ENCODE data around the gene COPS2.

COPS2 gene

DNA sequence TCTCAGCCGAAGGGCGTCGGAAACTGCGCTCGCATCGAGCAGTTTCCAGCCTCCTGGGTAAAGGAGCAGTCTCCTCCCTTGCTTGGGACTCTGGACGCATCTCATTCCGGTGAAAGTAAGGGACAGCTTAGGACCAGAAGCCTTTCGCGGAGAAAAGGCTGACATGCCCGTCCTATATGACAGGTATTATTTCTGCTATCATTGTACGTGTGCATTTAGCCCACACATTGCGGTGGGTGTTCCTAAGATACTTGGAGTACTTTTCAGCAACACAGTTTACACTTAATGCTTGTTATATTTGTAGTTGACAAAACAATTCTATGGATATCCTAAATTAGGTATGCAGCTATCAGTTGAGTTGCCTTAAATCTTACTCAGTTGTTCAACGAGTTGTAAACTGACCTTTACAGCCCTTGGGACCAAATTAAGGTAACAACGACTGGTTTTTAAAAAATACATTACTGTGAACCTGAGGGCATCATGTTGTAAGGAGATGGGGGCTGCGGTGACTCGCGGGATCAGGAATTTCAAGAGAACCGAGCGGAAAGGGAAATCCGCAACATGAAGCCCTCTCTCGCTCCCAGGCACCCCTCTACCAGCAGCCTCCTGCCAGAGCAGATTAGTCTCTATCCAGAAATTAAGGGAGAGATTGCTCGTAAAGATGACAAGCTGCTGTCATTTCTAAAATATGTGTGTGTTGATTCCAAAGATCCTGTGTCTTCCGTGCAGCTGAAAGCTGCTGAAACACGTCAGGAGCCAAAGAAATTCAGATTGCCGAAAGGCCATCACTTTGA lies 632 bp upstream of the COPS2 start:
- no peak for DNase-seq

DNA sequence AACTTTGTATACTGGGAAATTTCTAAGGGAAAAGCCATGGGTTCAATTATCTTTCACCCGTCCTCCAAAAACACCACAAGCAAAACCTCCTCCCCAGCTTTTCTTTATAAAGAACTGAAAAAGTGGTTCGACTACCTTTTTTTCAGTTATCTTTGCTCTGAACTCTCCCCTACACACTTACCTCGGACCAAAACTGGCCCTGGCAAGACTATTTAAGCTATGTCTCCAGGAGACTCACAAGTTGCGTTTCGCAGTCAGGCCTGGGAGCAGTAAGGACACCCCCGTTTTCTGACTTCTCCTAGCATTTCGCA lies 645 bp downstream of the COPS2 start:
- no peak for DNase-seq

DNA sequence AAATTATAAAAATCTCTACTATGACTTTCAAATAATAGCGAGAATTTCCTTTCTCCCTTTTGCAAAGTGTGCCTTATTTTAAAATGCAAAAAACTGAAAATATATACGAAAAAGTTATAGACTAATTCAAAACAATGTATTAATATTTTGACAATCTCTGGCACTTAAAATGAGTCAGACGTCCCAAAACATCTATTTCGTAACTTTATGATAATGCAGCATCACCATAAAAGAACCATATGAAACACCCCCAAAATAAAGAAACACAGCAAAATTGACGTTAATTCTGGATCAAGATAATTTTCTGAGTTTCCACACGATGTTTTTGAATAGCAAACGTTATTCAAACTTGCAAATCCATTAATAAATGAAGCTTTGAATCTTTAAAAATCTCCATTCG lies 1.0 kb downstream of the COPS2 start:
- no peak for DNase-seq

DNA sequence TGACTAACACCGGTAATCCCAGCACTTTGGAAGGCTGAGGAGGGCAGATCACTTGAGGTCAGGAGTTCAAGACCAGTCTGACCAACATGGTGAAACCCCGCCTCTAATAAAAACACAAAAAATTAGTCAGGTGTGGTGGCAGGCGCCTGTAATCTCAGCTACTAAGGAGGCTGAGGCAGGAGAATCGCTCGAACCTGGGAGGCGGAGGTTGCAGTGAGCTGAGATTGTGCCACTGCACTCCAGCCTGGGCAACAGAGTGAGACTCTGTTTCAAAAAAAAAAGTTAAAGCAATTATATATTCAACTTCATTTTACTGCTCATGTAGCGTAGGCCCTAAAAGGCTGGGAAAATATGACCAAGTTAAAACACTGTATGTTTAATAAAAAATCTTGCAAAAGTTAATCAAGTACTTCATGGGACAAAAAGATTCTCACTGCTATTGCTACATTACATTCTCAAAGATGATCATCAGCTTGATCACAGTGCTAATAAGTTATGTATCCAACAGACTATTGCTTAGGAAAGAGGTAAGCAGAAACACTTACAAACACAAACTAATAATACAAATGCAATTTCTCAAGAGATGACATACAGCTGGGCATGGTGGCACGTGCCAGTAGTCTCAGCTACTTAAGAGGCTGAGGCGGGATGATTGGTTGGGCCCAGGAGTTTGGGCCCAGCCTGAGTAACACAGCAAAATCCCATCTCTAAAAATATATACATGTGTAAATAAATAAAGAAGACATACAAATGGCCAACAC lies 2.7 kb downstream of the COPS2 start:
- DNase-seq = no peak

DNA sequence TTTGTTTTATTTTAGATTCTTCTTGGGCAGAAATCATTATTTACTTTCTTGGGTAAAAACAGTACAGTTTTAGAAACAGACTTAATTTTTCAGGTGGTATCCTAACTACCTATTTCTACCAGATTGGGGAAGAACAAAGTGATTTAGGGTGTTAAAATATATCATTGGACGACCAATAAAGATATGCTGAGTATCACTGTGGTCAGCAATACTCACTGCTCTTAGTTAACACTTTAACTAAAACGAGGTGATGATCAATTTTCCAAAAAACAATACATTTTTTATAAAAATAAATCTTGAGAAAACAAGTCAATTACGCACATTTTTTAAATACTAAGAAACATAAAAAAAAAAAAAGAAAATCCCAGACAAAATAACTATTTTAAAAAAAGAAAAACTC lies 3.6 kb downstream of the COPS2 start:
- DNase-seq = no peak

DNA sequence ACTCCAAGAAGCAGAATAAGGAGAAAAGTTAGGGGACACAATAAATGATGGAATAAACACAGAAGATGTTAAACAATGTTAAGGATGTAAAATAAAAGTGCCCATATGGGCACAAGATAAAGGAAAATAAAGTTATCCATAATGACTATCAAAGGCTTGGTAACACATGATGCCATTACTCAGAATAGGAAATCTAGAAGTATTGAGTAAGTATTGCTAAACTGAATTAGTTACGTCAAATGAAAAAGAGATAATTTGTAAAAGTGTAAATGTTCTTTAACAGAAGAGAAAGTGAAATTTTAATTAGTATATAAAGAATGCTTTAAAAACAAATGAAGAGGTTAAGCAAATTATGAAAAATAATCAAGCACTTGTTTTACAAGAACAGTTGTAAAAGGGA lies 6.7 kb downstream of the COPS2 start:
- no peak for DNase-seq

DNA sequence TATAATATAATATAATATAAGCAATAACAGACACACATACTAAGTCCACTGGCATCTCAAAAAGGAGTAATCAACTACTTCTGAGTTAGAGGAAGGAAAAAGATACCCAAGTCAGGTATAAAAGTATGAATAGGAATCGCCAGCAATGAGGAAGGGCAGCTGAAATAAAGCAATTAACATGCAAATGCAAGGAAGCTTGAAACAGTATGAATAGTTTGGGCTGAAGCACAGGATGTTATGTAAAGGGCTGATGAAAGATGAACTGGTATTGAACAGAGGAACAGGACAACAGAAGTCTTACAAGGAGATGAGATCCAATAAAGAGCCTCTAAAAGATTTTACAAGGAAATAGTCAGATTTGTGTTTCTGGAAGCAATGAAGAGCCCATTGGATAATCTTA lies 7.1 kb downstream of the COPS2 start:
- DNase-seq = no peak

DNA sequence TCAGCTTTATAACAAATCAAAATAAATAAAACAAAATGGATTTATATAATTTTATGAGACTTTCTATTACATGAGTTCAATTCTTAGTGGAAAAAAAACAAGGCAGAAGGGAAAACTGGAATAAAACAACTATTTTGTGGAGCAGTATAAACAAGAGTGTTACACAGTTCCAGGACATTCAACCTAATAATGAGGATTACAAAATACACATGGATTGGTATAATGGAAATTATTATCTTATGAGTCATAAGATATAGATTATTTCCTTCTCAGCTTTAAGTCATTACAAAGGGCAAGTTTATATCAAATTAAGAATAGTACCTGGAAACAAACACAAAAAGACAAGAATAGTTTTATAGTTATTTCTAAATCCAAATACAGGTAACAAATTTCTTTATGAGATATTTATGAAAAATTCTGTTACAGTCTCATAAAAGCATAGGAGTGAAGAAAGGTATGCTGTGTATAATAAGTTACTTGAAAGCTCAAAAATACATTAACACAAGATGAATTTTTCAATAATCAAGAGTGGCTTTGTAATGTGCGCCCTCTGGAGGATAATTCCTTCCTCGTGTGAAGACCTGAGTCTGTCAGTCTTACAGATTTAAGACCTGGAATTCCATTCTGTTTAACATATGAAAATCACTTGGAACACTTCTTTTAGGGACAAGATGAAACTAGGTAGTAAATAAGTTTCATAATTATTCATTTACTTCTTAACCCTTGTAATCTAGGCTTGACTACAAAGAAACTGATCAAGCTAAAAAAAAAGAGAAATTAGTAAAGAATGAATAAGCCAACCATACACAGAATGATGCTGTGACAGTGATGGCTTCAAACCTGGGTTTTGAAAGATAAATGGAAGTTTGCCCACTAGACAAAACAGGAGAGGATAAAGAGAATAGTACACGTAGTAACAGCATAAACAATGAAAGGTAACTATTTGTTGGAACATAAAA lies 9.5 kb downstream of the COPS2 start:
- DNase-seq = peak; percentile 22

DNA sequence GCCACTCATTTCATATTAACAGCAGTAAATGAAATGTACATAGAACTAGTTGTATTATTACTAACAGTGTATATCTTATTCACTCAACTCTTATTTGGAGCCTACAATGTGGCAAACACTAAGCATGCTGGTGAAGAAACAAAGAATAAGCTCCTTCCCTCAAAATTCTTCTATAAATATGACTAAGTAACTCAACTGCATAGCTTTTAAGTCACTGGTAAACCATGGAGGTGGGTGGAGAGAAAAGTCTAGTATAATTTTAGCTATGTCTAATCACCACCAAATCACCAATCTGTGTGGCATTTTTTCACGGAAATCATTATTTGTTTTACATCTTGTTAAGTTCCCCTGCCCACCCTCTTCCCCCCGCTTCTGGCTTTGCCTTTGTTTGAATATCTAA lies 17.5 kb downstream of the COPS2 start:
- DNase-seq = no peak

DNA sequence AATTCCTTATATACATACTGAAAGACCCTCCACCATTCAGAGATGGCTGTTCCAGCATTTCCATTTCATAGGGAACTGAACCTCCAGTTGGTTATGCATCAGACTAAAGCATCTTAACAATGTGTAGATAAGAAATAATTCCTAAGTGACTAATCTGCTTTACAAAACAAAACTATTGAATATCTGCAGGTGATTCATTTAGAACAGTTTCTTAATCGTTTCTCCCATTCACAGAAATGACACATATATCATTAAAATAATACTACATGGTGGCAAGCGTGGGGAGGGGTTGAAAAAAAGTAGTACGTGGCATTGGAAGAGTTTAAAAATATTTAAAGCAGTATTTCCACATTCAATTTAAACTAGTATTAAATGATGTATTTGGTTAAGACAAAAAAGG lies 19.5 kb downstream of the COPS2 start:
- no peak for DNase-seq

DNA sequence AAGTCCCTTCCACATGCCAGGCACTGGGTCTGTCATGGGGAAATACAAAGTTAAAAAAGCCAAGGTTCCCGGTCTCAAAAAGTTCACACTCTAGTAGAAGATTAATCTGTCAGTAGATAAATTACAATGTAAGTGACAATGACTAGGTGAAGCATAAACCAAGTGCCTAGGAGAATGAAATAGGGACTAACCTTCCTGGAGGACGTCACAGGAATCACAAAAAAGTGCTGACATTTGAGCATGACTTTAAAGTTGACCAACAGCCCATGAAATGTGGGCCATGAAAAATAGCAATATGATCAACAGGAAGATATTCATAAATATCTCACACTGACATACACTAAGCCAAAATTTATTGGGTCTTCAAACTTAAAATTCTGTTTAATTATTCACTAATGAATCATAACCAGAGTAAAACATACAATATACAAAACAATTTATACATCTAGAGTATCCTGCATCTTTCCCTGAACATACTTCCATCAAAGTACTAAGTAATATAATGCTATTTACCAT lies 20.0 kb downstream of the COPS2 start:
- DNase-seq = no peak

DNA sequence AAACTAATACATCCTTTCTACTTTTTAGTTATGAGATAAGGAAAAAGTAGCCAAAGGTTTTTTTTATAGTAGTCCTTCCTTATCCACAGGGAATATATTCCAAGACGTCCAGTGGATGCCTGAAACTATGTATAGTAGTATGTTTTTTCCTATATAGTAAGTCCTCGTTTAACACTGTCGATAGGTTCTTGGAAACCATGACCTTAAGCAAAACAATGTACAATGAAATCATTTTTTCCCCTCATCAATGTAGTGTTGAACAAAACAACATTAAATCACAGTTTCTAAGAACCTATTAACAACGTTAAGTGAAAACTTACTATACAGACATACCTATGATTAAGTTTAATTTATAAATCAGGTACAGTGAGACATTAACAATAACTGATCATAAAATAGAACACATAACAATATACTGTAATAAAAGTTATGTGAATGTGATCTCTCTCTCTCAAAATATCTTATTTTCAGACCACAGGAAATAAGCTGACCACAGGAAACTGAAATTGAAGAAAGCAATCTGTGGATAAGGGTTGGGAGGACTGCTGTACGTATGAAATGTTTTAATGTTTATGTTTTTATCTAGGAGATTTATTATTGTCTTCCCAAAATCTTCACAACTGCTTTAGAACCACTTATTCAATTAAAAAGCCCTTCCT lies 20.6 kb downstream of the COPS2 start:
- no peak for DNase-seq

DNA sequence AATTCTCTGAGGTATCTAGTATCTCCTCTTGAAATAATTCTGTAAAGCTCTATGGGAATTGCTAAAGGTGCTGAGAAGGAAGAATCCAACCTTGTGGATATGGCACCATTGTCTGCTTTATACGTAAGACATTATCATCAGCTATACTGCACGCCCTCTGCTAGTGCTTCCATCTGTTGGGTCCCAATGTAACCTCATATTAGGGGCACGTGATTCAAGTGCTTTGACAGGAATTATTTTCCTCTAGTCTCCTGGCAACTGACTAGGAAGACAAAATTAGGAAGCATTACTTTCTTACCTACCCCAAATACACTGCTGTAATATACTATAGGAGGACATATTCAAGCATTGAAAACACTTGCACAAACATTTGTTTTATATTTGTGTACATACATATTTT lies 24.0 kb downstream of the COPS2 start:
- no peak for DNase-seq

DNA sequence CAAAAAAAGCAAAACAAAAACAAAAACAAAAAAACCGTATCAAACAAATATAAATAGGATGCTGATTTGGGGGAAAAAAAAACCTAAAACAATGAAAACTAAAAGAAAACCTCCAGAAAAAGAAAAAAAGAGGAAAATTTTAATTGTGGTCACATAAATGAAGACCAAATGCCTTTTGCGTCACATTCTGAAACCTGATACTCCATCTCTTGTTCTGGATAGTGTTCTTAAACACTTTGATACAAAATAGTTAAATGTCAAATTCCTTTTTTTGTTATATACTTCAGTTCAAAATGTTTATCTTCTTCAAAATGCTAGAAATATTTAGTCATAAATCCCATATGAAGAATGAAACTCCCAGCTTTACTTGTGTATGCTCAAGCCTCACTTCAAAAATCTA lies 31.0 kb downstream of the COPS2 start:
- DNase-seq = no peak

DNA sequence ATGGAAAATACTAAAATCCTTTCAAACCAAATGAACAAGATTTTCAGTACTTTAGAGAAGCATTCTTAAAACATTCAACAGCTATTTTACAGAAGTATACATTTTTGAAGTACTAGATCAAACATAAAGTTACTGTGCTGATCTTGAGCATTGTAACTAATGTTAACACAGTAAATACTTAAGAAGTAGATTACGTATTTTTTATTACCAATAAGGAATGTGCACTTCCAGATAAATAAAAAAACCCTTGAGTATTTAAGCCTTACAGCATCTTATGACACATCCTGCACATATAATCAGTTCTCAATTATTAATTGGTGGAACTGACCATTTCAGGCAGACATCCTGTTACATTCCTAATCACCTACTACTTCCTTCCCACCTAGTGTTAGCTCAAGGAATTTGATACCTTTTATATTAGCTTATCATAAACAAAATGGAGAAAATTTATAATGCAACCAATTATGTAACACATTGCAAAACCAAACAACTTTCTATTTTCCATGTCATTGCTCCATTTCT lies 32.8 kb downstream of the COPS2 start:
- DNase-seq = no peak

DNA sequence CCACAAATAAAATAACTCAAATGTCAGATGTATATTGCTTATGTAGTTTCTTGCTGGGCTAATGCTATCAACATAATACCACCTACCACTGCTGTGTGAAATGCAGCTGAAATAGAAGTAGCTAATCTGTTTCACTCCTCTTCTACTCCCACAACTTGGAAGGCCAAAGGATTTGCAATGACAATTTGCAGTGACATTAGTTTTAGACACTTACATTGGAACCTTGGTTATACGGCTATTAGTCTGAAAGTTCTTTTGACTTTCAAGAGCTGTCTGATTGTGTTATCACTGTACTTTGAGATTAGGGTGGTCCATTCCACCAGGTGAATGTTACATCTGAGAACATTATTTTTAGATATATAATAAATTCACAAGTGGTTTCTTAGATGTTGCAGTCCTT lies 33.5 kb downstream of the COPS2 start:
- DNase-seq = no peak

DNA sequence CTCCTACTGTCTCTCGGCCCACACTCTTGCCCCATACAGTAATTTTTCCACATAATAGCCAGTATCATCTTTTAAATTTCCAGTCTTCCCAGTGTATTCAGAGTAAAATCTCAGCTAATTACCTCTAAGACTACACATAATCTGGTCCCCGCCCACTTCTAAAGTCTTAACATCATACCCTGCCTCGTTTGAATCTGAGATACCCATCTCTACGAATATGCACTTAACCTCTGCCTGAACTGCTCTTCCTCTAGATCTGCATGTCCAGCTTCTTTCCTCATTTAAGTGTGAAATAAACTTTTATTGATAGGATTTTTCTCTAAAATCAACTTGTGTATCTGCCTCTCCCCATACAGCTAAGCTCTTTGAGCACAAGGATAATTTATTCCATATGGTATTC lies 34.6 kb downstream of the COPS2 start:
- DNase-seq = no peak

DNA sequence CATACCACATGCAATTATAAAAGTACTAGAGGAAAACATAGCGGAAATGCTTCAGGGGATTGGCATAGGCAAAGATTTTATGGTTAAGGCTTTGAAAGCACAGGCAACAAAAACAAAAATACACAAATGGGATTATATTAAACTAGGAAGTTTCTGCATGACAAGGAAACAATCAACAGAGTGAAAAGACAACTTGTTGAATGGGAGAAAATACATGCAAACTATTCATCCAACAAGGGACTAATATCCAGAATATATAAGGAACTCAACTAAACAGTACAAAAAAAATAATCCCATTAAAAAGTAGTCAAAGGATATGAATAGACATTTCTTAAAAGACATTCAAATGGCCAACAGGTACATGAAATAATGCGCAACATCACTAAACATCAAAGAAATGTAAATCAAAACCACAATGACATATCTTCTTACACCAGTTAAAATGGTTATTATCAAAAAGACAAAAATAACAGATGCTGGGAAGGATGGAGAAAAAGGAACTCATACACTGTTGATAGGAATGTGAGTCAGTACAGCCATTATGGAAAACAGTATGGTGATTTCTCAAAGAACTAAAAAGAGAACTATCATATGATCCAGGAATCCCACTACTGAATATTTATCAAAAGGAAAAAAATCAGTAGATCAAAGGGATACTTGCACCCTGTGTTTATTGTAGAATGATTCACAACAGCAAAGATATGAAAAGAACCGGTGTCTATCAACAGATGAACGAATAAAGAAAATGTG lies 39.1 kb downstream of the COPS2 start:
- no peak for DNase-seq

DNA sequence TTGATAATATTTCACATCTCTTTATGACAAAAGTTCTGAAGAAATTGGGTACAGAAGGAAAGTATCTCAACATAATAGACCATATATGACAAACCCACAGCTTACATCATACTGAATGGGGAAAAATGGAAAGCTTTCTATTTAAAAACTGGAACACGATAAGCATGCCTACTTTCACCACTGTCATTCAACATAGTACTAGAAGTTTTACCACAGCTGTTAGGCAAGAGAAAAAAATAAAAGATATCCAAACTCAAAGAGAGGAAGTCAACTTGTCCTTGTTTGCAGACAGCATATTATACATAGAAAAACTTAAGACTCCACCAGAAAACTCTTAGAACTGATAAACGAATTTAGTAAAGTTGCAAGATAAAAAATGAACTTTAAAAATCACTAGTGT lies 40.3 kb downstream of the COPS2 start:
- DNase-seq = no peak

DNA sequence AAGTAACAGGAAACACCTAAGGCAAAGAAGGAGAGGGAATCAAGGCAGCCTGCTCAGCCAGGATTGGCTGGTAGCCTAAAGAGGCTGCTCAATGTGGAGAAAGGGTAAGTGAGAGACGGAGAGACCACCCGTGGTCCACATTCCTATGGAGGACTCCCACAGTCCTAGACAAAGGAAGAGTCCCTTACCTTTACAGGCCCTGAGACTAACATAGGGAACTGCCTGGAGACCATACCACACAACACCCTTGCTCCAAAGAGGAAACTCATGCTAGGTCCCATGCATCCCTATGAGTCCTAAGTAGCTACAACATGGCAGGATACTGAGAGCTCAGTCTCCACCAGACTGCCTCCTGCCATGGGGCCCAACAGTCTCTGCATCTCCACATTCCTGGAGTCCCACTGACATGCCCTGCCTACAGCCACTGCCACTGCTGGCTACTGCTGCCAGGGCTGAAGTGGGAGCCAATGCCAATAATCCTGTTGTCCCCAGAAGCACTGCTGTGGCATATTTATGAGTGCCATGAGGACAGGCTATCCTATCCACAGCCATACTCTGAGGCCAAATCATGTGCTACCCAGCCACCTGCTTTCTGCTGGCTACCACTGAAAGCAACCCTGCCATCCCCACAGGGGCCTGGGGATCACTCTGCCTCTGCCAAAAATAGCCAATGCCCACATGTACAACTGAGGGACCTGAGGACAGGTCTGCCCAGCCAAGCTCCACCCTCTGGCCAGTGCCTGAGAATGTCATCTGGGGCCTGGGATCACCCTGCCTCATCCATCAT lies 45.0 kb downstream of the COPS2 start:
- DNase-seq = no peak

DNA sequence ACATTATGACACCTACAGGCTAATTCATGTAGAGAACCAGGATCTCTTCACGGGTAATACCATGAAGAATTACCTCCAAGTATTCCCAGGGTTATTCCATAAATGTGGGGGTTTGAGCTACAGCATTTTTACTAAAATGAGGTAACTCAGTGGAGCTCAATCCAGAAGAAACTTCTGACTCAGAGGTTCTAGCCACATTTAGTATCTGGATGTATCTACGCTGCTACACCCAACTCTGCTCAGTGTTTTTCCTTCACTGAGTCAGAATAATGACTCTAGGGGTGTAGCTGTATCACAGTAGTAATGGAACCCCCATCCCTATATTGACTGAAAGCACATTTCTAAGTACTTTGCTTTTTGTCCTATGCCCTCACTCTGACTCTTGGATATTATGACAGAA lies 52.4 kb downstream of the COPS2 start:
- no peak for DNase-seq

Data from NCI-H446 treated with DMSO at 0.1 percent for 48 hours (cell line).